T-helper 1 cell treated with Interleukin-12 subunit alpha and Interleukin-12 subunit beta and Interleukin-4 antibody, amounts not matched to agents 30 μg/mL and 1 μg/mL, for 36 hours (primary cell): ENCODE results near the gene IDH2.

ENCODE experiments used
- H3K27ac Mint-ChIP-seq: one replicate; pipeline ENCODE4 v1.8.0; 2021; ENCODE audit warnings: mild to moderate bottlenecking, mixed read lengths
- H3K27me3 Mint-ChIP-seq: one replicate; pipeline ENCODE4 v1.8.0; 2021; ENCODE audit warnings: low read depth, mixed read lengths
- H3K36me3 Mint-ChIP-seq: one replicate; pipeline ENCODE4 v1.8.0; 2021; ENCODE audit warnings: low read depth, mixed read lengths
- H3K4me1 Mint-ChIP-seq: one replicate; pipeline ENCODE4 v1.8.0; 2021; ENCODE audit warnings: low read depth, mixed read lengths
- H3K4me3 Mint-ChIP-seq: one replicate; pipeline ENCODE4 v1.8.0; 2021; ENCODE audit warnings: mild to moderate bottlenecking, moderate library complexity, mixed read lengths
- H3K9me3 Mint-ChIP-seq: one replicate; pipeline ENCODE4 v1.8.0; 2021; ENCODE audit warnings: mixed read lengths

Gene IDH2

GRCh38 chr15:90103701-90104329 lies 1.5 kb upstream of the IDH2 start:
- Mint-ChIP-seq H3K27ac (no peak overlapping the region), H3K9me3 (no peaks in the 10 kb centered on the region), H3K4me3 (peak overlapping the region; percentile 46), H3K27me3 (peaks cover 11% of the 10 kb centered on the region), H3K36me3 (peaks cover 10% of the 10 kb centered on the region), H3K4me1 (peaks cover 25% of the 10 kb centered on the region)

GRCh38 chr15:90101130-90101968 lies 919 bp downstream of the IDH2 start:
- Mint-ChIP-seq H3K36me3 (peaks cover 13% of the 10 kb centered on the region), H3K27ac (peak overlapping the region; percentile 89), H3K9me3 (no peaks in the 10 kb centered on the region), H3K4me1 (peaks cover 41% of the 10 kb centered on the region), H3K4me3 (peak overlapping the region; percentile 84), H3K27me3 (peaks cover 2% of the 10 kb centered on the region)

GRCh38 chr15:90099868-90100831 lies 2.1 kb downstream of the IDH2 start:
- peaks cover 50% of the 10 kb centered on the region for H3K4me1 Mint-ChIP-seq
- no peaks in the 10 kb centered on the region for H3K27me3 Mint-ChIP-seq
- peaks cover 21% of the 10 kb centered on the region for H3K36me3 Mint-ChIP-seq
- no peaks in the 10 kb centered on the region for H3K9me3 Mint-ChIP-seq
- H3K27ac Mint-ChIP-seq = peak overlapping the region; percentile 97
- peak overlapping the region; percentile 84 for H3K4me3 Mint-ChIP-seq

GRCh38 chr15:90099072-90099867 lies 3.0 kb downstream of the IDH2 start:
- H3K4me3 Mint-ChIP-seq = peak overlapping the region; percentile 84
- H3K27me3 Mint-ChIP-seq = no peaks in the 10 kb centered on the region

DNA sequence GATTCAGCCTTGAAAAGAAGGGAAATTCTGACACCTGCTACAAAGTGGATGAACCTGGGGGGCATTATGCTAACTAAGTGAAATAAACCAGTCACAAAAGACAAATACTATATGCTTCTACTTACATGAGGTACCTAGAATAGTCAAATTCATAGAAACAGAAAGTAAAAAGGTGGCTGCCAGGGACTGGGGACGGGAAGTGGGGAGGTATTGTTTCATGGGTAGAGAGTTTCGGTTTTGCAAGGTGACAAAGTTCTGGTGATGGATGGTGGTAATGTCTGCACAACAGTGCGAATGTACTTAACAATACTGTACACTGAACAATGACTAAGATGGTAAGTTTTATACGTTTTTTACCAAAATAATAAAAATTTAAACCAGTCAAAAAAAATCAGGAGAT lies 4.8 kb downstream of the IDH2 start:
- H3K27me3 Mint-ChIP-seq = no peaks in the 10 kb centered on the region
- H3K9me3 Mint-ChIP-seq = no peaks in the 10 kb centered on the region
- H3K4me1 Mint-ChIP-seq = peaks cover 57% of the 10 kb centered on the region
- H3K36me3 Mint-ChIP-seq = peaks cover 28% of the 10 kb centered on the region
- H3K27ac Mint-ChIP-seq = peak overlapping the region; percentile 97
- H3K4me3 Mint-ChIP-seq = peak overlapping the region; percentile 84

More at GRCh38 chr15:90099072-90099867, 3.0 kb downstream of the IDH2 start:
- Mint-ChIP-seq H3K9me3 (no peaks in the 10 kb centered on the region), H3K27ac (peak overlapping the region; percentile 97), H3K4me1 (peaks cover 55% of the 10 kb centered on the region), H3K36me3 (peaks cover 23% of the 10 kb centered on the region)

DNA sequence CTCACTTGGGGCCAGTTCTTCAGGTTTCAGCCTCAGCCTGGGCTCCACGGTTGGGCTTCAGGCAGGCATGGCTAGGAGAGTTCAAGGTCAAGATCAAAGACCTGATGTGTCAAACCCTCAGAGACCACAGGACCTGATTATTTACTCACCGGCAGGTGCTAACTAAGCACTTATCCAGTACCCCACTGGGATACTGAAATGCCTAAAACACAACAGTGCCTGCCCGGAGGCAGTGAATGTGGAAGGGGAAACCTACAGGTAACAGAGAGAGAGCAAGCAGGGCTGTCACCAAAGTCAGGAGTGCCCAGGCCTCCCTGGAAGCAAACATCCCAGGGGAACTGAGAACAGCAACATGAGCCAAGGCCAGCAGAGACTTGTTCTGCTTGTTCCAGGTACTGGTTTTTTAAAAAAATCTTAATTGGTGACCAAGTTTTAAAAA lies 6.7 kb downstream of the IDH2 start:
- H3K27ac Mint-ChIP-seq = peak overlapping the region; percentile 78
- H3K9me3 Mint-ChIP-seq = no peaks in the 10 kb centered on the region
- peak overlapping the region; percentile 69 for H3K4me3 Mint-ChIP-seq
- H3K4me1 Mint-ChIP-seq = peaks cover 55% of the 10 kb centered on the region
- no peaks in the 10 kb centered on the region for H3K27me3 Mint-ChIP-seq
- peaks cover 35% of the 10 kb centered on the region for H3K36me3 Mint-ChIP-seq

DNA sequence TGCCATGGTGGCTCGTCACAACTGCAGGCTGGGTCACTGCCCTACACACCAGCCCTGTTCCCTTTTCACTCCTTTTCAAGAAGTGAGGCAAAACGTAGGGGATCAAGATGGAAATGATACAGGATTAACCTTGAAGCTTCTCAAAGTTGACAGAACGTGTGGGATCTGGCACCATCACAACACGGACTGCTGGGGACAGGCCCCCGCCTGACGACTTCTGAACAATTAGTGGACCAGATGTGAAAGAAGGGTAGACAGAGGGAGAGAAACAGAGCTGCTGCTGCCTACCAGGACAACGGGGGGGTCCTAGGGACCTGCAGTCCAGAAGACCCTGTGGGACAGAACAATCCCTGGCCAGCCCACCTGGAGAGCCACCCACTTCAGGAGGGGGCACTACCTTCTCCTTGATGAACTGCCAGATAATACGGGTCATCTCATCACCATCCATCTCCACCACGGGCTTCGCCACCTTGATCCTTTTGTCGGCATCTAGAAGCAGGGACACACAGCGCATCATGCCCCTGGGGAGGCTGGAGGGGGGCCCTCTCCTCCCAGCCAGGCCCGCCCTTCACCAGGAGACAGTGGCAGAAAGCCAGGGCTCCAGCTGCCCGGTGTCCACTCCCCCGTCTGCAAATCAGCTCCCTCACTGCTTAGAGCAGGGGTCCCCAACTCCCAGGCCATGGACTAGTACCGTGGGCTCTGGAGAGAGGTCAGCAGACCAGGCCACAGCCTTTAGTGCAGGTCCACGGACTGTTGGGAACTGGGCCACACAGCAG lies 10.9 kb downstream of the IDH2 start:
- Mint-ChIP-seq H3K27me3 (no peaks in the 10 kb centered on the region), H3K4me1 (peaks cover 36% of the 10 kb centered on the region), H3K36me3 (peaks cover 51% of the 10 kb centered on the region)

DNA sequence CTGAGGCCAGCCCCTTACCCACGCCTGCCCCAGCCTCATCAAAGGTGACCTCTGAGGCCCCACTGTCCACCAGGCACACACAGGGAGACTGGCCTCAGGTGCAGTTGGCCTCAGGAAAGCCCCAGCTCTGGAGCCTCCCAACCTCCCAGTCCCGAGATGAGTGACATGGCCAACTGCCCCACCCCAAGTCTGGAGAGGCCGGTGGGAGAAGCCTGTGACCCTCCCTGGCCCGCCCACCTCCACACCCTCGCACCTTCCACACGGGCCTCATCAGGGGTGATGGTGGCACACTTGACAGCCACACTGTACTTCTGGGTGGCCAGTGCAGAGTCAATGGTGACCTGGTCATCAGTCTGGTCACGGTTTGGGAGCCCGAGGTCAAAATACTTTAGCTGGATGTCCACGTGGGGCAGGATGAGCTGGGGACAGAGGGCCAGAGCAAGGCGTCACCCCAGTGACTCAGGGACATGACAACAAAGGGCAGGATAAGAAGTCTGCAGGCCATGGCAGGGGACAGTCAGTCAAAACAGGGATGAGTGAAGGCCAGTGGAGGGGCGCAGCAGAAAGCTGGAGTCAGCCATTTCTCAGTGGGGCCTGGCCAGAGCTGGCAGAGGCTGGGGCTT lies 11.9 kb downstream of the IDH2 start:
- Mint-ChIP-seq H3K4me1 (peaks cover 29% of the 10 kb centered on the region), H3K27me3 (no peaks in the 10 kb centered on the region), H3K9me3 (no peaks in the 10 kb centered on the region), H3K4me3 (no peak overlapping the region), H3K27ac (no peak overlapping the region), H3K36me3 (peaks cover 49% of the 10 kb centered on the region)

More for the DNA sequence above, 10.9 kb downstream of the IDH2 start:
- no peaks in the 10 kb centered on the region for H3K9me3 Mint-ChIP-seq
- no peak overlapping the region for H3K27ac Mint-ChIP-seq
- no peak overlapping the region for H3K4me3 Mint-ChIP-seq

DNA sequence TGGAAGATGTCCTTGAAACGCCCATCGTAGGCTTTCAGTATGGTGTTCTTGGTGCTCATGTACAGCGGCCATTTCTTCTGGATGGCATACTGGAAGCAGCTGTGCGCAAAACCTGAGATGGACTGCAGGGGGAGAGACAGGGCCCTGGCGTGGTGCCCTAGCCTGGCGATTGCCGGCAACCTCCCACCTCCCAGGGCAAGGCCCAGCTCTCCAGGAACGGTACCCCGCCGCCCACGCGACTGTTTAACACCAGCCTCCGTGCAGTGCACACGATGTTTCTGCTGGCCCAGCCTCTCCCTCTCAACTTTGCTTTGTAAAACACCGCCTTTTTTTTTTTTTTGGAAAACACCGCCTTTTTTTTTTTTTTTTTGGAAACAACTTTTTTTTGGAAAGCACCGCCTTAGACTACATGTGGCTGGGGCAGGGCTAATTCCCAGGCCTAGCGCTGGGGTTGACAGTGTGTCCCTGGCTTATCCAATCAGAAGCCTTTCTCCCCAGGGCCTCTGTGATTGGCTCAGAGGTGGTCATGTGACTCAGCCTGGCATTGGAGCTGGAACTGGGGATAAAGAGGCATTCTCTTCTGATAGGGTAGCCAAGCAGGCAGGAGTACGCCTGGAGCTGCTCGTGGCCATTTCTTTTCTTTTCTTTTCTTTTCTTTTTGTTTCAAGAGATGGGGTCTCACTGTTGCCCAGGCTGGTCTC lies 14.7 kb downstream of the IDH2 start:
- H3K4me3 Mint-ChIP-seq = no peak overlapping the region
- H3K4me1 Mint-ChIP-seq = peaks cover 18% of the 10 kb centered on the region
- H3K27ac Mint-ChIP-seq = no peak overlapping the region
- H3K27me3 Mint-ChIP-seq = no peaks in the 10 kb centered on the region
- H3K9me3 Mint-ChIP-seq = no peaks in the 10 kb centered on the region
- peaks cover 49% of the 10 kb centered on the region for H3K36me3 Mint-ChIP-seq

- H3K4me3 Mint-ChIP-seq = no peak overlapping the region
- H3K9me3 Mint-ChIP-seq = no peaks in the 10 kb centered on the region
- H3K36me3 Mint-ChIP-seq = peaks cover 48% of the 10 kb centered on the region
- no peak overlapping the region for H3K27ac Mint-ChIP-seq
- no peaks in the 10 kb centered on the region for H3K27me3 Mint-ChIP-seq
- peaks cover 16% of the 10 kb centered on the region for H3K4me1 Mint-ChIP-seq
These were observed 15.4 kb downstream of the IDH2 start for GRCh38 chr15:90086868-90087268.

DNA sequence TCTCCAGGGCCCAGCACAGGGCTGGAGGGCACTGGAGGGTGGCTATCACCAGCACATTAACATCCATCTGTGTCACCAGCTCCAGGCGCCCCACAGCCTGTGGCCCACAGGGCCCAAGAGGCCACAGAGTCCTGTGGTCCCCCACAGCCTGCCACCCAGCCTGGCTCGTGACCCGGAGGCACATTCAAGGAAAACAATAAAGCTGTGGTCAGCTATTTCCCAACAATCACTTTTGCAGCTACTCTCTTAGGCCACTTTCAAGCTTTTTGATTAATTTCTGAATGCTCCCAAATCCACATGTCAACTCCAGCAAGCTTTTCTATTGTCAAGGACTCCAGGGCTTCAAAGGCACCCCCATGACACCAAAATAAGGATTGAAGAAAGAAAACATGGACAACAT lies 16.7 kb downstream of the IDH2 start:
- Mint-ChIP-seq H3K36me3 (peaks cover 44% of the 10 kb centered on the region), H3K4me1 (peaks cover 13% of the 10 kb centered on the region), H3K27ac (no peak overlapping the region), H3K4me3 (no peak overlapping the region), H3K9me3 (no peaks in the 10 kb centered on the region), H3K27me3 (no peaks in the 10 kb centered on the region)

DNA sequence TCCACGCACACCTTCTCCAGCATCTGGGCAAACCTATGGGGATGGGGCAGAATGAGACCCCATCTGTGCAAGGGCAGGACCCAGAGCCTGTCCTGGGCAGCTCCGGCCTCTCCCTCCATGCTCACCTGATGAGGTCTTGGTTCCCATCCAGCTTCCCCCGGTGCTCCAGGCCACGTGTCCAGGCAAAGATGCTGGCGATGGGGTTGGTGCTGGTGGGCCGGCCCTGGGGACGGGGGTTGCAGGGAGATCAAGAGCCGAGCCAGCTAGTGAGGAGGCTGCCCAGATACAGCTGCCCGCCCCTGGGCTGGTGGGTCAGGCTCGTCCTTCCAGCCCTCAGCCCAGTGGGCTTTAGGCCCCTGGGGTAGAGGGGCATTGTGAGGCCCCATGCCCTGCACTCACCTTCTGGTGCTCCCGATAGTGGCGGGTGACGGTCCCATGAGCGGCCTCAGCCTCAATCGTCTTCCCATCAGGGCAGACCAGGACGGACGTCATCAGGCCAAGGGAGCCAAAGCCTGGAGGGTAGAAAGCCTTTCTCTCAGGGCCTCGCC lies 17.3 kb downstream of the IDH2 start:
- H3K4me3 Mint-ChIP-seq = no peak overlapping the region
- peaks cover 12% of the 10 kb centered on the region for H3K4me1 Mint-ChIP-seq
- H3K9me3 Mint-ChIP-seq = no peaks in the 10 kb centered on the region
- H3K27me3 Mint-ChIP-seq = no peaks in the 10 kb centered on the region
- H3K36me3 Mint-ChIP-seq = peaks cover 44% of the 10 kb centered on the region
- no peak overlapping the region for H3K27ac Mint-ChIP-seq
